Hepatocyte (in vitro differentiated cells): ENCODE data around the gene CCDC192.

Experiments used
- CTCF ChIP-seq: fragments of 200-600 bp; sonication (generic); IDR thresholded peaks from 2 replicates; pipeline ENCODE4 v1.5.1; 2016; ENCODE audit warnings: antibody characterized with exemption, mild to moderate bottlenecking; ENCODE audit not compliant: poor library complexity
- EZH2 ChIP-seq: fragments of 200-600 bp; sonication (generic); IDR thresholded peaks from 2 replicates; pipeline ENCODE4 v1.6.1; 2016; ENCODE audit warnings: antibody characterized with exemption, mild to moderate bottlenecking, borderline replicate concordance
- EZH2phosphoT487 ChIP-seq: fragments of 200-600 bp; sonication (generic); IDR thresholded peaks from one replicate; pipeline ENCODE4 v1.6.1; 2018; ENCODE audit warnings: antibody characterized with exemption, mild to moderate bottlenecking, low read depth, moderate library complexity; ENCODE audit not compliant: unreplicated experiment, severe bottlenecking

GRCh38 chr5:127660047-127660733, 43.0 kb upstream of the CCDC192 start:
- TF ChIP-seq CTCF (no peak), EZH2phosphoT487 (no peak), EZH2 (no peak)
